GM19438 (cell line): ENCODE measurements around the gene RABEPK.
A peak's percentile ranks its signal among the peaks of the same experiment; 100 is the strongest.
"Not testable (repeated sequence)": the region's sequence is repeated elsewhere in the genome, so short reads cannot be mapped to it uniquely, and the experiment has no call there.

Experiments used
- ATAC-seq: cut with Tn5 transposase; IDR thresholded peaks from one replicate; pipeline ENCODE4 v1.9.1; 2021; ENCODE audit warnings: low read depth; ENCODE audit not compliant: unreplicated experiment

RABEPK gene

GRCh38 chr9:125241863-125242739, 41.8 kb downstream of the RABEPK start:
- ATAC-seq: peak; percentile 4

DNA sequence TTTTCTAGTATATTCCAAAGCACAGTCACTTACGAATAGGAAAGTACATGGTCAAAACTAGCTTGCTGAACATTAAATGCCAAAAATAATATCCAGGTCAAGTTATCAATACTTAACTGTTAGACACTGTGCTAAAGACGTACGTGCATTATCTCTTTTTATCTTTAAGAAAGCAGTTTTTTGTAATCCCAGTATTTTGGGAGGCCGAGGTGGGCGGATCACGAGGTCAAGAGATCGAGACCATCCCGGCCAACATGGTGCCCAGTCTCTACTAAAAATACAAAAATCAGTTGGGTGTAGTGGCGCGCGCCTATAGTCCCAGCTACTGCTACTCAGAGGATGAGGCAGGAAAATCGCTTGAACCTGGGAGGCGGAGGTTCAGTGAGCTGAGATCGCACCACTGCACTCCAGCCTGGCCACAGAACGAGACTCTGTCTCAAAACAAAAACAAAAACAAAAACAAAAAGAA, 43.5 kb downstream of the RABEPK start:
- no peak for ATAC-seq

DNA sequence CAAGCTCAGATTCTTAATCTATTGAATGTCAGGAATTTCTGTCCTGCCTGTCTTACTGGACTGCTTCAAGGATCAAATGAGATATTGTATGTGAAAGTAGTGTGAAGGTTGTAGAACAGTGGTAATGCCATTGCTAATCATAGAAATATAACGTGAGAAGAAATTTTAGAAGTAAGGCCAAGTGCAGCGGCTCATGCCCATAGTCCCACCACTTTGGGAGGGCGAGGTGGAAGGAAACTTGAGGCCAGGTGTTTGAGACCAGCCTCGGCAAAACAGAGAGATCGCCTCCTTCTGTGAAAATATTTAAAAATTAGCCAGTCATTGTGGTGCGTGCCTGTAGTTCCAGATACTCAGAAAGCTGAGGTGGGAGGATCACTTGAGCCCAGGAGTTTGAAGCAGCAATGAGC, 45.9 kb downstream of the RABEPK start:
- ATAC-seq: no peak

- no peak for ATAC-seq
Measured at GRCh38 chr9:125254231-125254630, 53.9 kb downstream of the RABEPK start.

DNA sequence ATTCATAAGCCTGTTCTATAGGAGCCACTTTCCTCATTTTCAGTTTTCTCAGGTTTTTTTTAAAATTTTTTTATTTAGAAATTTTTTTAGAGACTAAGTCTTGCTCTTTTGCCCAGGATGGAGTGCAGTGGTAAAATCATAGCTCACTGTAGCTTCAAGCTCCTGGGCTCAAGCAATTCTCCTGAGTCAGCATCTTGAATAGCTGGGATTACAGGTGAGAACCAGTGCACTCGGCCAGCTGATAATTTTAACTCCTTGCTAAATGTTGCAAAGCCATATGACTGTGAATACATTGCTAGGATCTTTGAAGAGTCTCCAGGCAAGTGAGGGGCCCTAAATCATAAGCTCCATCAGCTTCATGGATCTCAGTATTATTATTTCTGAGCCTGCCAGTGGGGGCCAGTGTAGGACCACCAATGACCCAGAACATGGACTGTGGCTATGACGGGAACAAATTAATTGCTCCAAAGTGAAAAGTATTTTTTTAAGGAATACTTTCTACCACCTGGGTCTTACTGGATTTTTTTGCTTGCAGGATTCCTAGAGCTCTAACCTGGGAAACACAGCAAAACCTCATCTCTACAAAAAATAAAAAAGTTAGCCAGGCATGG, 55.5 kb downstream of the RABEPK start:
- no peak for ATAC-seq

GRCh38 chr9:125258160-125258785, 57.9 kb downstream of the RABEPK start:
- no peak for ATAC-seq

- no peak for ATAC-seq
Measured at GRCh38 chr9:125258832-125259534, 58.6 kb downstream of the RABEPK start.

DNA sequence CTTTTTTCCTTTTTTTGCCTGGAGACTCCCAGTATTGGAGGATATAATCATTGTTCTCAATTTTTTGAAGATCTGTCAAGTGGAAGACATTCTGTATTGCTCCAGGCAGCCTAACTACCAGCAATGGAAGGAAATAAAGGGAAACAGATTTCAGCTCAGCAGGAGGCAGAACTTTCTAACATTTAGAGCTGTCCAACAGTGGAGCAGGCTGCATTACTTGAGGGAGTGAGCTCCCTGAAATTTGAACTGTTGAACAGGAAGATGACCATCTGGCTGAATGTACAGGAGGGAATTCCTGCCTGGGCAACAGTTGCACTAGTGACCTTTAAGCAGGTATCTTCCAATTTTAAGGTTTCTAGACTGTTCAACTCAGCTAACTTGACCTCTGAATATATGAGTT, 60.2 kb downstream of the RABEPK start:
- ATAC-seq: no peak

DNA sequence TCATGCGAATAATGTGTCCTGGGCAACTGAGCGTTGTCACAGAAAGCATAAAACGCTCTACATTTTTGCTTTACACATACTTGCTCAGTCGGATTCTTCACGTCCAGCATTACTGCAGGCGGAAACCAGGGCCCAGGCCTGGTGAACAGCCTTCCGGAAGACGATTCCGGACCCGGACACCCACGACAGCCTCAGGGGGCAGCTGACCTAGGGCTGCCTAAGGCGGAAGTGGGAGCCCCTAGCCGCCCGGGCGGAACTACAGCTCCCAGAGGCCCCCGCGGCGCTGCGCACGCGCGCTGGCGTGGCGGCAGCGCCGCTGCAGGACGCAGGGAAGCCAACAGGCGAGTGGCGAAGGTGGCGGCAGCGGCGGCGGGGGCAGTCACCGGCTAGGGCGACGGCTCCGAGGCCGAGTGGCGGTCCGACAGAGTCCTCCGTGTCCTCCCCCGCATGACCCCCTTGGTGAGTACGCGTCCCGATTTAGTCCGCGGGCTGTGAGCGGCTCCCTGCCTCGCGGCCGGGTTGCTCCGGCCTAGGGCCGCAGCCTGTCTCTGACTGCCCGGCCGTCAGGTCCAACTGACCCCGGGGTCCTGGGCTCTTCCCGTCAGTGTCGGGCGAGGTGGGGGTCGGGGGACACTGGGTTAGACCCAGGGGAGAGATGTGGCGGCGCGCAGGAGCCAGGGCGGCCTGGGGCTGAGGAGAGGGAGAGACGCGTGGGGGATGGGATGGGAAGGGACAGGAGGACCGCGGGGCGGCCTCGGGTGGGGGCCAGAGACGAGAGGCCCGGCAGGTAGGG, 61.4 kb downstream of the RABEPK start, which contains the start of gene GAPVD1:
Gene GAPVD1, plus strand, starts transcription at position 326 of the 793 bp plus-strand sequence. CDS start 37,096 bp downstream, outside the sequence.
- ATAC-seq: peak; percentile 98

DNA sequence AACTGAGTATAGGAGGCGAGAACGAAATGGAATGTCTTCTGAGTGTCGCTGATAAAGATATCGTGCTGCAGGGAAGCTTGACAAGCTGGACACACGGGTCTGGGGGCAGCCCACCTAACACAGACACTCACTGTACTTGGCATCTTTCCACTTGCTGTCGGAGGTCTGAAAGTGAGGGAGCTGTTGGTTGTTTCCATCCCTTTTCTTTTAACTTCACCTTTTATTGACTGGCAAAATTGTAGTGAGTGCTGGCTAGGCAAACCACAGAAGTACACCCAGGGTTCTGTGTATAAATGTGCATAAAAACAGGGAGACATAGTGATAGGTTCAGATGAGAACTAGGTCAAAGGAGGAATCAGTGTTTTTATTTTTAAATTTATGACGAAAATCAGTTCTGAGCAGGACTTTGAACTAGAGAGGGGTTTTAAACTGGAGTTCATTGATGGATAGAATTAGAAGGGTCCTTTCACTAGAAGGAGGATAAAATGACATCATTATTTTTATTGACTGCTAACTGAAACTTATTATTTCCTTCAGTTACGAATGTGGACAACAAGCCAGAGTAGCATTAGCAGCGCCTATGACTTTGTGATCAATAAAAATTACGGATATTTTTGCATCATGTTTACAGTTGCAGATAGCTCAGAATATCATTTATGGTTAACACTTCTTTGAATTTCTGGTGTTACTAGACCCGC, 62.1 kb downstream of the RABEPK start:
- no peak for ATAC-seq

- ATAC-seq: not testable (repeated sequence)
Measured at GRCh38 chr9:125264068-125264467, 63.7 kb downstream of the RABEPK start.

DNA sequence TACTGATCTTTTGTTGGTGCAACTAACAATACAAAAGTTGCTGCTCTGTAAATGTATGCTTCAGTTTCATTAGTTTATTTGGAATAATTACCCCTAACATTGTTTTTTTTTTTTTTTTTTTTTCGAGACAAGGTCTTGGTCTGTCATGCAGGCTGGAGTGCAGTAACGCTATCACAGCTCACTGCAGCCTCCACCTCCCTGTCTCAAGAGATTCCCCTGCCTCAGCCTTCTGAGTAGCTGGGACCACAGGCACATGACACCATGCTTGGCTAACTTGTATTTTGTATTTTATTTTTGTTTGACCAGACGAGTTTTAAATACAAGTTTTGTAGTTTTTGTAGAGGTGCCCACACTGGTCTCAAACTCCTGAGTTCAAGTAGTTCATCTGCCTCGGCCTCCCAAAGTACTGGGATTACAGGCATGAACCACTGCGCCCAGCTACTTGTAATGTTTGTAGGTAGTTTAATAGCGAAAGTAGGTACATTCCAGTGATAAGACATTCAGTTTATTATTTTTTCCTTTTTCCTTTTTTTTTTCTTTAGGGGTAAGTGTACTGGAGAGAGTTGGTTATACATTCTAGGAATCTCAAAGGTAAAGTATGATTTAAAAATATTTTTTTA, 68.2 kb downstream of the RABEPK start:
- ATAC-seq: no peak

DNA sequence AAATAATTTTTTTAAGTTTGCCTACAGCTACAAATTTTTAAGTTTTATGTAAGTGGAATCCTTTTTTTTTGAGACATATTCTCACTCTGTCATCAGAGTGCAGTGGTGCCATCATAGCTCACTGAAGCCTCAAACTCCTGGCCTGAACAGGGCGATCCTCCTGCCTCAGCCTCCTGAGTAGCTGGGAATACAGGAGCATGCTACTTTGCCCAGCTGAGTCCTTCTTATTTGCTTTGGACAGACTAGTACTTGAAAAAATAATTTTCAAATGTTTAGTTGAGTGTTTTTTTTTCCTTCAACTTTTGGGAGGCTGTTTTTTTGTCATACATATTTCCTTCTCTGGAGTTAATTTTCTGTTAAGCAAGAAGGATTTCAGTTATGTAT, 68.7 kb downstream of the RABEPK start:
- ATAC-seq: no peak

GRCh38 chr9:125271081-125271480, 70.7 kb downstream of the RABEPK start:
- ATAC-seq: no peak

DNA sequence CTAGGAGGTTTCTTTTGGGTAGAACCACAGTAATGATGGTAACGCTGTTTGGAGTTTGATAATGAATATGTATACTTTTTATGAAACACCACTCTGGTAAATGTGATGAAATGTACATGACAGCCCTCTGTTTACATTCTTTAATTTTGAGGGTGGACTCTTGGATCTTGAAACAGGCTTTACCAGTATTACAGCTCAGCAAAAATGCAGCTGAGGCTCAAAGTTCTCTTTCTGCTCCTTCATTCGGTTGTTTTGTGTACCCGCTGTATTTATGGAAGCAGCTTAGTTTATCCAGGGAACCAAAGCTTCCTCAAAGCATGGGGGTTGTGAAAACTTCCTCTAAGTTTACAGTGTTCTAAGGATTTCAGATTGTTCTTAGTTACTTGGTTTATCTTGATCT, 72.4 kb downstream of the RABEPK start:
- ATAC-seq: no peak

DNA sequence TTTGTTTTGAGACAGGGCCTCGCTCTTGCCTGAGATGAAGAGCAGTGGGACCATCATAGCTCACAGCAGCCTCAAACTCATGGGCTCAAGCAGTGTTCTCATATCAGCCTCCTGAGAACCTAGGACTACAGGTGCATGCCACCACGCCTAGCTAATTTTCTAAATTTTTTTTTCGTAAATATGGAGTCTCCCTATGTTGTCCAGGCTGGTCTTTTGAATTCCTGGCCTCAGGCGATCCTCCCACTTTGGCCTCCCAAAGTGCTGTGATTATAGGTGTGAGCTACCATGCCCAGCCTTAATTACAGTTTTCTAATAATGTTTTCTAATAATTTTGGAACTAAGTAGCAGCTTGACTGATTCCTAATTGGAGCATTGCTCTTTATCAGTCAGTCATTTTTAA, 76.4 kb downstream of the RABEPK start:
- no peak for ATAC-seq

- no peak for ATAC-seq
Measured at GRCh38 chr9:125277411-125277810, 77.1 kb downstream of the RABEPK start.

- no peak for ATAC-seq
Measured at GRCh38 chr9:125280945-125281344, 80.6 kb downstream of the RABEPK start.
